ENCODE data around the gene CLDN6.

Gene CLDN6

DNA sequence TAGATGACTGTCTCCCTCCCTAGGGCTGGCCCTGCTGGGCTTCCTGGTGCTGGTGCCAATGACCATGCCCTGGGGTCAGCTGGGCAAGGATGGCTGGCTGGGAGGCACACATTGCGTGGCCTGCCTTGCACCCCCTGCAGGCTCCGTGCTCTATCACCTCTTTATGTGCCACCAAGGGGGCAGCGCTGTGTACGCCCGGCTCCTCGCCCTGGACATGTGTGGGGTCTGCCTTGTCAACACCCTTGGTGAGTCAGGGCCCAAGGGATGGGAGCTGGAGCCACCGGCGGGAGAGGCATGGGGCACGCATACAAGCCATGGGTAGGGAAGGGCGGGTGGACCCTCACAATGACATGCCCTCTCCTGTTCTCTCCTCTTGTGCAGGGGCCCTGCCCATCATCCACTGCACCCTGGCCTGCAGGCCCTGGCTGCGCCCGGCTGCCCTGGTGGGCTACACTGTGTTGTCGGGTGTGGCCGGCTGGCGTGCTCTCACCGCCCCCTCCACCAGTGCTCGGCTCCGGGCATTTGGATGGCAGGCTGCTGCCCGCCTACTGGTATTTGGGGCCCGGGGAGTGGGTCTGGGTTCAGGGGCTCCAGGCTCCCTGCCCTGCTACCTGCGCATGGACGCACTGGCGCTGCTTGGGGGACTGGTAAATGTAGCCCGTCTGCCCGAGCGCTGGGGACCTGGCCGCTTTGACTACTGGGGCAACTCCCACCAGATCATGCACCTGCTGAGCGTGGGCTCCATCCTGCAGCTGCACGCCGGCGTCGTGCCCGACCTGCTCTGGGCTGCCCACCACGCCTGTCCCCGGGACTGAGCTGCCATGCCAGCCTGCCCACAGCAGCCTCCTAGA, 46.6 kb downstream of the CLDN6 start:
- no peak for DNase-seq (ENCODE audit: low read depth in 2 of 2)

DNA sequence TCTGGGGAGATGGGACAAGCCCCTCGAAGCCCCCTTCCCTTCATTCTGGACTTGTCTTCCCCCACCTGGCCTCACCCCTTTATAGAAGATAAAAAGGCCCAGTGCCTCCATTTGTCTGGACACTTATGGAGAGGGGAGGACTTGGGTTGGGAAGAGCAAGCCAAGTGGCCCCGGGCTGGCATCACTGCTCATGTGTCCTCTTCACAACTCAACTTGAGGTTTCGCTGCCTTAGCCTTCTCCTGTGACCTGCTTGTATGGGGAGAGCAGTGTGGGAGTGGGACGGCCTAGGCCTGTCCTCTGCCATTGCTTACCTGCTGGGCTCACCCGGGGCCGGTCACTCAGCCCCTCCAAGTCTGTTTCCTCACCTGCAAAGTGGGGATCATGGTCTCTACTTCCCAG, 47.4 kb downstream of the CLDN6 start:
- DNase-seq (ENCODE audit: low read depth in 2 of 2), result no peak

DNA sequence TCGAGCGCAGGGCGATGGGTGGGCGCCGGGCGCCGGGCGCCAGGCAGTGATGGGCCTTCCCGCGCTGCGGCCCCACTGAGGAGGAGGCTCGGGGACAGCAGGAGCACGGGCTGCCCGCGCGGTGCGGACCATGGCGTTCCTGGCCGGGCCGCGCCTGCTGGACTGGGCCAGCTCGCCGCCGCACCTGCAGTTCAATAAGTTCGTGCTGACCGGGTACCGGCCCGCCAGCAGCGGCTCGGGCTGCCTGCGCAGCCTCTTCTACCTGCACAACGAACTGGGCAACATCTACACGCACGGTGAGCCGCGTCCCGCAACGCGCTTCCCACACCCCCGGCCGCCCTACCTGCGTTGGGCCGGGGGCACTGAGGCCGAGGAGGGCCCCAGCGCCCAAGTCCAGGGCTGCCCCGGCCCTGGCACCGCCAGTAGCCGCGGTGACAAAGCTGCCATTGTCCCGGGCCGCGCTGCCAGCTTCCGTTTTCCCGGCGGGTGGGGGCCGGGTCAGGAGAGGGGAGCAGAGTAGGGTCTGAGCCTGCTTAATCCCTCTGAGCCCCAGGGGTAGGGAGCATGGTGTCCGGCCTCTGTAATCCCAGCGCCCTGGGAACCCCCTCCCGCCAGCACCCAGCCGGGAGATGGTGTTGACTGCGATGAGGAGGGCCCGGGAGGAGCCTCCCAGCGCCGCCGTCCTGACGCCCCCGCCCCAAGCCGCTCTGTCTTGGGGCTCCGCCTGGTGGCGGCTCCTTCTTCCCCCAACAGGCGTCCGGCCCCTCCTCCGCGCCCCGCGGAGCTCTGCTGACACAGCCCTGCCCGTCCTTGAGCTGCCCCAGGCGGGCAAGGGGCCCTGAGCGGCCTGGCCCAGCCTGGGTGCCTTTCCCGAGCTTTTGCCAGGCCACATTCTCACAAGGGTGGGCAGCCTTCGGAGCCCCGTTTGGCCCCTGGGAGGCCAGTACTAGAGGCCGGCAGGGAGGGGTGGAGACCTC, 48.1 kb downstream of the CLDN6 start:
- DNase-seq (ENCODE audit: low read depth in 2 of 2), result peak; percentile 55 to 65

DNA sequence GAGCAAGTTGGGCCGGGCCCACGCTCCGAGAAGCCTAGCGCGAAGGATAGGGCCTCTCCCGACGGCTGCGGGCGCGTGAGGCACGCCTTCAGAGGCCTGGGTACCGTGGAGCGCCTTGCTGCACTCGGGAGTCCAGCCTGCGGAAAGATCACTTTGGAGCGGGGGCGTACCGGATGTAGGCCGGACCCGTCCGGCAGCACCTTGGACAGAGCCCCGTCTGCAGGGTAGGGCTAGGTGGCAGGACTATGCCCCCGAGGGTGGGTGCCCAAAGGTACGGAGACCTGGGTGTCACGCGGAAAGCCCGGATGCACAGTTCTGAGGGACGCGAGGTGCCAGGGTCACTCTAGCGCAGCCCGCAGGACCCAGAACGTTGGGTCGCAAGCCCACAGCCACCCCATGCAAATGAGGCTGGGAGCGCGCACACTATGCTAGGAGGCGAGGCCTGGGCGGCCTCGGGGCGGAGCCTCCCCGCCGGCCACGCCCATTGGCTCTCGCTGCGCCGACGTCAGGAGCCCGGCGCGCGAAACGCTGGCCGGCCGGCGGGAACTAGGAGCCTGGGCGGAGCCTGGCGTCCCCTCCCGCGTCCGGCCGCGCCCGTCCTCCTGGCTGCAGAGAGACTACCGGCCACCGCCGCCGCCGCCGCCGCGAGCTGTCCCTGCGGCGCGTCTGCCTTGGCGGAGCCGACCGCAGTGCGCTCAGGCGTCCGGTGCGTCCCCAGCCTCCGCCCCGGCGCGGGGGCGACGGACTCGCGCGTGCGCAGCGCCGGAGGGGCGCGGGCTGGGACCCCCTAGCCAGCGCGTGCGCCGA, 49.0 kb downstream of the CLDN6 start, which contains the start of gene PAQR4:
PAQR4 (plus strand) TSS at position 611 of the 807 bp plus-strand sequence. CDS start 327 bp downstream, outside the sequence.
- DNase-seq (ENCODE audit: low read depth in 2 of 2), result peak; percentile 58 to 76

DNA sequence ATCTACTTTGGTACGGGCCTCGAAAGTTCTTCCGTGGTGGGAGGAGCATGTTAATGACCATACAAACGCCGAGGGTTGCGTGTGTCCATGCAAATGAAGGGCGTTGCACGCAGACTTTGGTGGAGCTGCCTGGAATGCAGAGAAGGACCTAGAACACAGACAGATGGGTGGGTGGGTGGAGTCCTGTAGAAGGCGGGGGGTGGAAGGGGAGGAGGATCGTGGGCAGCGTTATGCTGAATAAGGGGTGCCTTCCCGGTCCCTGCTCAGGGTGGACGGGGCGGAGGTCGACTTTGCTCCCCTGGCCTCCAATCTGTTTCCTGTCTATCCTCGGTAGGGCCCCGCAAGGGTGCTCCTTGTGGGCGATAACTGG, 49.6 kb downstream of the CLDN6 start:
- no peak for DNase-seq (ENCODE audit: low read depth in 2 of 2)

DNA sequence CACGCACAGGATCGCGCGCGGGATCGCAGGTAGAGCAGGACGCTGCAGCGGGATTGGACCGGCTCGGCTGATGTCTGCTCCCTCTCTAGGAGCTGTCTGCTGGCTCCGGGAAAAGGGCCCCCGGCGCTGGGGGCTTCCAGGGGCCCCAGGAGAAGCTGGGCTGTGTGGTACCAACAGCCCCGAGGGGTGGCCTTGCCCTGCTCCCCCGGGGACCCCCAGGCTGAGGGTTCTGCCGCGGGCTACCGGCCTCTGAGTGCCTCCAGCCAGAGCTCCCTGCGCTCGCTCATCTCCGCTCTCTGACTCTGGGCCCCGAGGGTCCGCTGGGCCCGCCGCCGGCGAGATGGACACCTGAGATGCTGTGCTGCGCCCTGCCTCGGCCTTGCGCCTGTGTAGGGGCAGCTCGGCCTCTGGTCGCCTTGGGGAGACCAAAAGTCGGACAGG, 50.2 kb downstream of the CLDN6 start:
- no peak for DNase-seq (ENCODE audit: low read depth in 2 of 2)

DNA sequence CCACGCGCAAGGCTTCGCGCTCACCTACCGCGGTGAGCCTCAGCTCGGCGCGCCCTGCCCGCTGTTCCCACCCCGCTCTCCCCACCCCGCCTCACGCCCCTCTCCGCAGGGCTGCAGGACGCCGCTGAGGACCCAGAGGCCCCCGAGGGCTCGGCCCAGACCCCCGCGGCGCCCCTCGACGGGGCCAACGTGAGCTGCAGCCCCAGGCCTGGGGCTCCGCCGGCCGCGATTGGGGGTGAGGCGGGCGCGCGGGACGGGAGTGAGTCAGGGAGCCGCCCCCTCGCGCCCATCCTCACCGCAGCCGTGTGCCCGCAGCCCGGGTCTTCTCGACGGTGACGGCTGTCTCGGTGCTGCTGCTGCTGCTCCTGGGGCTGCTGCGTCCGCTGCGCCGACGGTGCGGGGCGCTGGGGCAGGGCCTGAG, 50.8 kb downstream of the CLDN6 start:
- no peak for DNase-seq (ENCODE audit: low read depth in 2 of 2)

DNA sequence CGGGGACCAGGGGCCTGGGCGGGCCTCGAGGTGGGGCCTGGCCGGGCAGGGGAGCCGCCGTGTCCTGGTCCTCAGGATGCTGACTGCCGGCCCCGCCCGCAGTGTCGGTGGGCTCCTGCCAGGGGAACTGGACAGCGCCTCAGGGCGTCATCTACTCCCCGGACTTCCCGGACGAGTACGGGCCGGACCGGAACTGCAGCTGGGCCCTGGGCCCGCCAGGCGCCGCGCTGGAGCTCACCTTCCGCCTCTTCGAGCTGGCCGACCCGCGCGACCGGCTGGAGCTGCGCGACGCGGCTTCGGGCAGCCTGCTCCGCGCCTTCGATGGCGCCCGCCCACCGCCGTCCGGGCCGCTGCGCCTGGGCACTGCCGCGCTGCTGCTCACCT, 51.2 kb downstream of the CLDN6 start:
- no peak for DNase-seq (ENCODE audit: low read depth in 2 of 2)

DNA sequence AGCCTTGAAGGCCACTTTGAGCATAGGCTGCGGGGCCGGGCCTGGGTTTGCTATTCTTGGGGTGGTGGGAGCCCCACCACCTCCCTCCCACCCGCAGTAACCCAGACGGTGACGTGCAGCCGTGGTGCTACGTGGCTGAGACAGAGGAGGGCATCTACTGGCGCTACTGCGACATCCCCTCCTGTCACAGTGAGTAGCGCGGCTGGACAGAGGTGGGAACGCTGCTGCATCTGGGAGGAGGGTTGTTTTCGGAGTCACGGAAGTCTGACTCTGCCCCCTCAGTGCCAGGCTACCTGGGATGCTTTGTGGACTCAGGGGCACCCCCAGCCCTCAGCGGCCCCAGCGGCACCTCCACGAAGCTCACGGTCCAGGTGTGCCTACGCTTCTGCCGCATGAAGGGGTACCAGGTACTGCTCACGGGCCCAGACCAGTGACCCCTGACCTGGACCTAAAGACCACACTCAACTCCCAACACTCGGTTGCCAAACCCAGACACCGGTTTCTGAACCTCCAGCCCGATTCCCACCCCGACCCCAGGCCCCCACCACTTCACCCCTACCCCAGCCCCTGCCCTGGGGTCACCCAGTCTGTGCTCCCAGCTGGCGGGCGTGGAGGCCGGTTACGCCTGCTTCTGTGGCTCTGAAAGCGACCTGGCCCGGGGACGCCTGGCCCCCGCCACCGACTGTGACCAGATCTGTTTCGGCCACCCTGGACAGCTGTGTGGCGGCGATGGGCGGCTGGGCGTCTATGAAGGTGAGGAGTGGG, 51.8 kb downstream of the CLDN6 start:
- no peak for DNase-seq (ENCODE audit: low read depth in 2 of 2)
